ENCODE results near the gene ZNRF4. TPM values are rescaled to one million over a fixed set of nuclear protein-coding genes. Genes with fewer than 3 reads are reported as not detected.

ZNRF4 gene
- total and polyA plus RNA-seq, 10 of the 15 experiments (the other 5 are each of a cell fraction or from before 2014, with no cell fraction given) = not detected

GRCh38 chr19:5420953-5421352, 34.3 kb upstream of the ZNRF4 start:
- FAIRE-seq (no peak), DNase-seq (ENCODE audit: low read depth, low spot score) (no peak), ATAC-seq (no peak)
- CTCF ChIA-PET = no interaction called here
- POLR2A ChIA-PET = no interaction called here
- no peak overlapping the region for H3K9ac ChIP-seq (ENCODE audit: control insufficient read depth, insufficient read depth, low read length)
- intact Hi-C loops (cut with micrococcal nuclease; ENCODE audit: unreplicated experiment) = no loop called here
- no peak for TF ChIP-seq IRF5 (IDR thresholded peaks at IDR 0.05; ENCODE audit: borderline replicate concordance)
- TF ChIP-seq DPF2 (IDR thresholded peaks at IDR 0.05) = no peak
- no peak for TF ChIP-seq ZSCAN29 (IDR thresholded peaks at IDR 0.05)
- TF ChIP-seq ZBTB40 (IDR thresholded peaks at IDR 0.05; ENCODE audit: borderline replicate concordance) = no peak
- TF ChIP-seq CBX3 (IDR thresholded peaks at IDR 0.05; ENCODE audit: borderline replicate concordance, low read depth) = no peak
- no peak for TF ChIP-seq MAX (IDR thresholded peaks at IDR 0.05; ENCODE audit: low read depth, low read length)
- TF ChIP-seq ETV6 (conservative IDR thresholded peaks at IDR 0.05 in 1 of 2, IDR thresholded peaks at IDR 0.05 in 1 of 2; ENCODE audit: borderline replicate concordance in 1 of 2, low read depth in 1 of 2) = no peak
- no peak for TF ChIP-seq CBX5 (IDR thresholded peaks at IDR 0.05; ENCODE audit: low read depth)
- TF ChIP-seq CEBPZ (IDR thresholded peaks at IDR 0.05; ENCODE audit: low read depth, low read length) = no peak
- no peak for TF ChIP-seq YBX1 (IDR thresholded peaks at IDR 0.05)
- no peak for TF ChIP-seq BACH1 (IDR thresholded peaks at IDR 0.05; ENCODE audit: borderline replicate concordance)
- H3K79me2 ChIP-seq (ENCODE audit: control insufficient read depth, insufficient read depth, low read length) = no peaks in the 10 kb centered on the region
- H3K9me3 ChIP-seq (replicated peaks; ENCODE audit: control insufficient read depth, insufficient read depth, low read length) = no peaks in the 10 kb centered on the region
- no peaks in the 10 kb centered on the region for H4K20me1 ChIP-seq (ENCODE audit: control insufficient read depth, insufficient read depth)
- in situ Hi-C loops (cut with MboI) = no loop called here
- no peak overlapping the region for H2AFZ ChIP-seq (ENCODE audit: control insufficient read depth, low read depth, low read length)
- no peak overlapping the region for H3K4me3 ChIP-seq
- no peaks in the 10 kb centered on the region for H3K4me1 ChIP-seq (ENCODE audit: control insufficient read depth, insufficient read depth, low read length)
- 22% methylated on average over 7 of the region's 7 CpGs for WGBS (ENCODE audit: insufficient coverage, insufficient replicate concordance, low lambda C conversion rate, missing lambda C conversion rate)
- no TSS peak for BruUV-seq (replicated peaks)
- RAD21 ChIA-PET (ENCODE audit: unreplicated experiment) = no interaction called here
- no peak overlapping the region for H3K4me2 ChIP-seq (ENCODE audit: control insufficient read depth, insufficient read depth)
- SMC1A ChIA-PET (ENCODE audit: uncharacterized antibody, unreplicated experiment) = no interaction called here
- no peaks in the 10 kb centered on the region for H3K36me3 ChIP-seq (ENCODE audit: control insufficient read depth in 2 of 2, insufficient read depth in 2 of 2, low read length in 1 of 2)
- no peaks in the 10 kb centered on the region for H3K27me3 ChIP-seq (replicated peaks in 1 of 2; ENCODE audit: control insufficient read depth in 2 of 2, insufficient read depth in 2 of 2, low read length in 1 of 2)
- no peak overlapping the region for H3K27ac ChIP-seq (ENCODE audit: control insufficient read depth, insufficient read depth)

Measured in GM12878 (cell line).